Measurements from ENCODE around the gene LRRC23. TPM values are rescaled to one million over a fixed set of nuclear protein-coding genes. Genes with fewer than 3 reads are reported as not detected.
"Not testable (repeated sequence)": the region's sequence is repeated elsewhere in the genome, so short reads cannot be mapped to it uniquely, and the experiment has no call there.

Gene LRRC23
- total and polyA plus RNA-seq, 9 of the 15 experiments (the other 6 are each of a cell fraction or from before 2014, with no cell fraction given), result 2.2 to 7.0 (median 3.0) TPM

DNA sequence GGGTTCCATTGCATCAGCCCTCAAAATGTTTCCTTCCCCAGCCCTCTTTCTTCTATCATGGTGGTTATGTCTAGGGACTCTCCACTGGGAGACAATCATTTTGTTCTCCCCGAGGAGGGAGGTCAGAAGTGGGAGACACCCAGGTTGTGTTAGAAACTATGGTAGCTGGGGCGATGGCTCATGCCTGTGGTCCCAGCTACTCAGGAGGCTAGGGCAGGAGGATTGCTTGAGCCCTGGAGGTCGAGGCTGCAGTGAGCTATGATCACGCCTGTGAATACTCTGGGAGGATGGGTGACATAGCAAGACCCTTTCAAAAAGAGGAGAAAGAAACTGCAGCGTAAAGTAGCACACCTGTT is 13.0 kb upstream of the LRRC23 start:
- peak overlapping the region; percentile 79 to 90 for H3K9ac ChIP-seq (ENCODE audit: insufficient read depth in 1 of 2, low read depth in 2 of 2, low read length in 2 of 2)
- peak overlapping the region; percentile 92 for H2AFZ ChIP-seq (ENCODE audit: low read depth, low read length)
- CTCF ChIA-PET (ENCODE audit: low intra/inter-chr PET ratio), result no interaction called here
- H3K4me2 ChIP-seq (ENCODE audit: insufficient read depth, low read length), result peak overlapping the region; percentile 65
- intact Hi-C loops (cut with micrococcal nuclease) (loop anchor here (2.0 kb wide), 1 partner anchor 19 kb away; the partner anchor contains the start of gene SPSB2), in situ Hi-C loops (cut with MboI) (no loop called here)
- TSS peak; percentile 83 for BruUV-seq (replicated peaks)
- H3K27ac ChIP-seq (ENCODE audit: extremely low read depth, low read depth, low read length), result peak overlapping the region; percentile 72
- WGBS (ENCODE audit: insufficient coverage, low coverage, missing lambda C conversion rate), result 53% methylated on average over 5 of the region's 5 CpGs
- no peaks in the 10 kb centered on the region for H3K36me3 ChIP-seq (ENCODE audit: control insufficient read depth, insufficient read depth, low read length)
- POLR2A ChIA-PET, result interaction anchor here (0.6 to 1.8 kb wide), 11 partner anchors 9 to 334 kb away, joined by 3 to 18 read pairs (median 5); partner anchors contain the start of genes C12orf57, CDCA3, RNU7-1 and SPSB2
- H3K9me3 ChIP-seq (replicated peaks; ENCODE audit: control insufficient read depth, insufficient read depth, low read depth, low read length), result no peaks in the 10 kb centered on the region
- H3K4me1 ChIP-seq (replicated peaks in 1 of 2; ENCODE audit: control insufficient read depth in 2 of 2, insufficient read depth in 2 of 2, low read length in 2 of 2), result peaks cover 12 to 19% of the 10 kb centered on the region in 2 experiments; a peak in 4 of 5 replicates
- no peaks in the 10 kb centered on the region for H3K27me3 ChIP-seq (ENCODE audit: control insufficient read depth in 2 of 2, insufficient read depth in 2 of 2, low read length in 2 of 2)
- 0 out of 3 replicates have a peak, but pooled peaks cover 2% of the 10 kb centered on the region for H3K79me2 ChIP-seq (ENCODE audit: control insufficient read depth, insufficient read depth, low read length)
- no peak for FAIRE-seq
- DNase-seq (ENCODE audit: extremely low read depth in 1 of 4, low spot score in 3 of 4), result no peak
- H4K20me1 ChIP-seq (replicated peaks; ENCODE audit: control insufficient read depth, insufficient read depth, low read length), result no peaks in the 10 kb centered on the region
- peak; percentile 34 for ATAC-seq
- peak overlapping the region; percentile 42 for H3K4me3 ChIP-seq
- no peaks in the 10 kb centered on the region for H3K9me1 ChIP-seq (ENCODE audit: control insufficient read depth, insufficient read depth, low read length)
- TF ChIP-seq ZFP36 (IDR thresholded peaks at IDR 0.05; ENCODE audit: low read depth, low read length, partially characterized antibody) (no peak), FOXK2 (conservative IDR thresholded peaks at IDR 0.05 in 1 of 2, IDR thresholded peaks at IDR 0.05 in 1 of 2; ENCODE audit: low read depth in 2 of 2) (0 out of 4 replicates have a peak, but pooled peaks of 1 of the 2 experiments have one; percentile 8), ZNF766 (CRISPR knock-in tag; conservative IDR thresholded peaks at IDR 0.05) (0 out of 2 replicates have a peak, but pooled peaks have one; percentile 22), ZNF589 (CRISPR knock-in tag; IDR thresholded peaks at IDR 0.05; ENCODE audit: low read depth) (no peak), GTF2E2 (tag; IDR thresholded peaks at IDR 0.05) (0 out of 2 replicates have a peak, but pooled peaks have one; percentile 4)
- TF ChIP-seq, protein P1, sequence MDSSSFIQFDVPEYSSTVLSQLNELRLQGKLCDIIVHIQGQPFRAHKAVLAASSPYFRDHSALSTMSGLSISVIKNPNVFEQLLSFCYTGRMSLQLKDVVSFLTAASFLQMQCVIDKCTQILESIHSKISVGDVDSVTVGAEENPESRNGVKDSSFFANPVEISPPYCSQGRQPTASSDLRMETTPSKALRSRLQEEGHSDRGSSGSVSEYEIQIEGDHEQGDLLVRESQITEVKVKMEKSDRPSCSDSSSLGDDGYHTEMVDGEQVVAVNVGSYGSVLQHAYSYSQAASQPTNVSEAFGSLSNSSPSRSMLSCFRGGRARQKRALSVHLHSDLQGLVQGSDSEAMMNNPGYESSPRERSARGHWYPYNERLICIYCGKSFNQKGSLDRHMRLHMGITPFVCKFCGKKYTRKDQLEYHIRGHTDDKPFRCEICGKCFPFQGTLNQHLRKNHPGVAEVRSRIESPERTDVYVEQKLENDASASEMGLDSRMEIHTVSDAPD (CRISPR knock-in tag; IDR thresholded peaks at IDR 0.05), result no peak

DNA sequence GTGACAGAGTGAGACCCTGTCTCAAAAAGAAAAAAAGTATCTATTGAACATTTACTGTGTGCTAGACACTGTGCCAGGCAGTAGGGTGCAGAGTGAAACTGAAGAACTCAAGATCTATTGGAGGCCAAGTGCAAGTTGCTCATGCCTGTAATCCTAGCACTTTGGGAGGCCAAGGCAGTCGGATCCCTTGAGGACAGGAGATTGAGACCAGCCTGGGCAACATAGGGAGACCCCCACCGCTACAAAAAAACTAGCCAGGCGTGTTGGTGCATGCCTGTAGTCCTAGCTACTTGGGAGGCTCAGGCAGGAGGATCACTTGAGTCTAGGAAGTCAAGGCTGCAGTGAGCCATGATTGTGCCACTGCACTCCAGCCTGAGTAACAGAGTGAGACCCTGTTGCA is 11.9 kb upstream of the LRRC23 start:
- H3K79me2 ChIP-seq (ENCODE audit: control insufficient read depth, insufficient read depth, low read length); H3K27ac ChIP-seq (ENCODE audit: extremely low read depth, low read depth, low read length); H3K4me2 ChIP-seq (ENCODE audit: insufficient read depth, low read length); in situ Hi-C loops (cut with MboI); H3K4me3 ChIP-seq; H3K9me3 ChIP-seq (replicated peaks; ENCODE audit: control insufficient read depth, insufficient read depth, low read depth, low read length); H3K9me1 ChIP-seq (ENCODE audit: control insufficient read depth, insufficient read depth, low read length); H3K36me3 ChIP-seq (ENCODE audit: control insufficient read depth, insufficient read depth, low read length); H4K20me1 ChIP-seq (replicated peaks; ENCODE audit: control insufficient read depth, insufficient read depth, low read length); BruUV-seq (replicated peaks); intact Hi-C loops (cut with micrococcal nuclease); DNase-seq (ENCODE audit: extremely low read depth in 1 of 4, low spot score in 3 of 4); H2AFZ ChIP-seq (ENCODE audit: low read depth, low read length); FAIRE-seq; POLR2A ChIA-PET; ATAC-seq; CTCF ChIA-PET (ENCODE audit: low intra/inter-chr PET ratio); H3K9ac ChIP-seq (ENCODE audit: insufficient read depth in 1 of 2, low read depth in 2 of 2, low read length in 2 of 2); H3K27me3 ChIP-seq (ENCODE audit: control insufficient read depth in 2 of 2, insufficient read depth in 2 of 2, low read length in 2 of 2): not testable (repeated sequence)
- peaks cover 12 to 15% of the 10 kb centered on the region in 2 experiments; a peak in 4 of 5 replicates for H3K4me1 ChIP-seq (replicated peaks in 1 of 2; ENCODE audit: control insufficient read depth in 2 of 2, insufficient read depth in 2 of 2, low read length in 2 of 2)
- WGBS (ENCODE audit: insufficient coverage, low coverage, missing lambda C conversion rate), result 76% methylated on average over 3 of the region's 3 CpGs
